ENCODE data around the gene KMT5B.

DNA sequence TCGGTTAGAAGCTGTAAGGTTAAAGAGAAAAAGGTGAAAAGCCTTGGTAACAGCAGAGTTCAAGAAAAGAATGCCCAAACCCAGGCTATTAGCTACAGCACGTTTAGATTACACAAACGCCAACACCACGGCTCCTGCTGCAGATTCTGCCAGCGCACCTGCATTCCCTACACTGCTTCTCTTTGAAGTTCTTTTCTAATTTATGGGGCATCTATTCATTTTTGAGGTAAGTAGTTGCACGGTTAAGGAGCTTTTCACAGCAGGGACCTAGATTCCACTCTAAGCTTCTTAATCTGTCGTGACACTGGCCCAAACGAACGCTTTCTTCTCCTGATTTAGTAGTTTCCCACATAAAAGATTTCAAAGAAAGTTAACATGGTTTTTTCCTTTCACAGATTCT lies 53.9 kb downstream of the KMT5B start:
- TF ChIP-seq, protein P1, sequence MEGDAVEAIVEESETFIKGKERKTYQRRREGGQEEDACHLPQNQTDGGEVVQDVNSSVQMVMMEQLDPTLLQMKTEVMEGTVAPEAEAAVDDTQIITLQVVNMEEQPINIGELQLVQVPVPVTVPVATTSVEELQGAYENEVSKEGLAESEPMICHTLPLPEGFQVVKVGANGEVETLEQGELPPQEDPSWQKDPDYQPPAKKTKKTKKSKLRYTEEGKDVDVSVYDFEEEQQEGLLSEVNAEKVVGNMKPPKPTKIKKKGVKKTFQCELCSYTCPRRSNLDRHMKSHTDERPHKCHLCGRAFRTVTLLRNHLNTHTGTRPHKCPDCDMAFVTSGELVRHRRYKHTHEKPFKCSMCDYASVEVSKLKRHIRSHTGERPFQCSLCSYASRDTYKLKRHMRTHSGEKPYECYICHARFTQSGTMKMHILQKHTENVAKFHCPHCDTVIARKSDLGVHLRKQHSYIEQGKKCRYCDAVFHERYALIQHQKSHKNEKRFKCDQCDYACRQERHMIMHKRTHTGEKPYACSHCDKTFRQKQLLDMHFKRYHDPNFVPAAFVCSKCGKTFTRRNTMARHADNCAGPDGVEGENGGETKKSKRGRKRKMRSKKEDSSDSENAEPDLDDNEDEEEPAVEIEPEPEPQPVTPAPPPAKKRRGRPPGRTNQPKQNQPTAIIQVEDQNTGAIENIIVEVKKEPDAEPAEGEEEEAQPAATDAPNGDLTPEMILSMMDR (IDR thresholded peaks at IDR 0.05; ENCODE audit: insufficient read depth, low read depth, low read length), result no peak
- no peak for TF ChIP-seq EZH2 (IDR thresholded peaks at IDR 0.05; ENCODE audit: insufficient read depth, low read length)

Measured in astrocyte (in vitro differentiated cells and primary cell).